Measurements from ENCODE around the gene ZSCAN4.

DNA sequence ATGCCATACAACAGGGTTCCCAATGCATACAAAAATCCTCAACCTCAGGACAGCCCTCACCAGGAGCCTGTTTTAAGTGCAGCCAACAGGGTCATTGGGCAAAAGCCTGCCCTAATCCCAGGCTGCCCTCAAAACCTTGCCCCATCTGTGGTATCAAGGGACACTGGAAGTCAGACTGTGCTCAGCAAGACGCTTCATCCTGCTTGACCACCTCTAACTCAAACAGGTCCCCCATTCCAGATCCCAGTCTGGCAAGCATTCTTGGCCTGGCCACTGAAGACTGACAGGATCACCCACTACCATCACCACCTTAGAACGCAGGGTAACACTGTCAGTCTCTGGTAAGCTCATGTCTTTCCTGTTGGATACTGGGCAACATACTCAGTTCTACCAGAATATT is 15.0 kb upstream of the ZSCAN4 start:
- TF ChIP-seq YY1 (IDR thresholded peaks at IDR 0.05; ENCODE audit: insufficient read depth, insufficient read length) = no peak
- no peak for TF ChIP-seq ZNF274 (IDR thresholded peaks at IDR 0.05; ENCODE audit: low read depth, low read length)

All from NT2/D1 (cell line).